Smooth muscle cell (in vitro differentiated cells): ENCODE data around the gene TSC1. TPM values are rescaled to one million over a fixed set of nuclear protein-coding genes. Genes with fewer than 3 reads are reported as not detected.

Experiments
- DNase-seq: peaks from one replicate; lab custom pipeline; 2025; ENCODE audit not compliant: unreplicated experiment; lab: John Stamatoyannopoulos, UW
- H2AFZ ChIP-seq: fragments of 200-600 bp; sonication (generic); 2 replicates; pipeline ENCODE4 v1.6.0; 2016; ENCODE audit warnings: antibody characterized with exemption, low read depth, mild to moderate bottlenecking
- H3F3A ChIP-seq: fragments of 200-600 bp; sonication (generic); 2 replicates; pipeline ENCODE4 v1.6.0; 2017; ENCODE audit warnings: antibody characterized with exemption, low read depth
- H3K27ac ChIP-seq: fragments of 200-600 bp; sonication (generic); 2 replicates; pipeline ENCODE4 v1.5.1; 2016; ENCODE audit warnings: low read depth, mild to moderate bottlenecking
- H3K27me3 ChIP-seq: fragments of 200-600 bp; sonication (generic); 2 replicates; pipeline ENCODE4 v1.6.1; 2016; ENCODE audit warnings: low read depth, mild to moderate bottlenecking
- H3K36me3 ChIP-seq: fragments of 200-600 bp; sonication (generic); 2 replicates; pipeline ENCODE4 v1.5.1; 2016; ENCODE audit warnings: low read depth
- H3K4me1 ChIP-seq: fragments of 200-600 bp; sonication (generic); 2 replicates; pipeline ENCODE4 v1.5.1; 2016; ENCODE audit warnings: low read depth
- H3K4me2 ChIP-seq: fragments of 200-600 bp; sonication (generic); 2 replicates; pipeline ENCODE4 v1.6.0; 2016; ENCODE audit warnings: mild to moderate bottlenecking
- H3K4me3 ChIP-seq: fragments of 200-600 bp; sonication (generic); 2 replicates; pipeline ENCODE4 v1.5.1; 2016; ENCODE audit warnings: mild to moderate bottlenecking
- H3K79me2 ChIP-seq: fragments of 200-600 bp; sonication (generic); 2 replicates; pipeline ENCODE4 v1.6.0; 2016; ENCODE audit warnings: low read depth, mild to moderate bottlenecking
- H3K9ac ChIP-seq: fragments of 200-600 bp; sonication (generic); 2 replicates; pipeline ENCODE4 v1.6.0; 2016; ENCODE audit warnings: low read depth
- H3K9me3 ChIP-seq: fragments of 200-600 bp; sonication (generic); replicated peaks from 2 replicates; pipeline ENCODE4 v1.5.1; 2016; ENCODE audit warnings: low read depth
- H4K20me1 ChIP-seq: fragments of 200-600 bp; sonication (generic); 2 replicates; pipeline ENCODE4 v1.6.0; 2016; ENCODE audit warnings: low read depth
- CTCF ChIP-seq: fragments of 200-600 bp; sonication (generic); IDR thresholded peaks from 2 replicates; pipeline ENCODE4 v1.5.1; 2017; ENCODE audit warnings: borderline replicate concordance, mild to moderate bottlenecking, antibody characterized with exemption; ENCODE audit not compliant: insufficient read depth, poor library complexity, severe bottlenecking
- WGBS: methylation state at CpG from one replicate; pipeline ENCODE4 v1.1.7; 2016; ENCODE audit warnings: low lambda C conversion rate; 5-methylcytosine and 5-hydroxymethylcytosine counted together
- polyA plus RNA-seq: library from polyadenylated mRNA; unstranded; fragments of >200 nt; fragmentation: Nextera tagmentation; extraction: Ambion mirVana; gene quantifications from 2 replicates; pipeline ENCODE4 v1.2.1, GENCODE V29; 2016
- total RNA-seq: library from RNA; depleted of rRNA; stranded (reverse); fragments of >200 nt; gene quantifications from 2 replicates; pipeline ENCODE4 v1.2.3, GENCODE V29; 2014

Gene TSC1
- total and polyA plus RNA-seq, 2 experiments from 2014 or later: 17.4 to 48.9 TPM

DNA sequence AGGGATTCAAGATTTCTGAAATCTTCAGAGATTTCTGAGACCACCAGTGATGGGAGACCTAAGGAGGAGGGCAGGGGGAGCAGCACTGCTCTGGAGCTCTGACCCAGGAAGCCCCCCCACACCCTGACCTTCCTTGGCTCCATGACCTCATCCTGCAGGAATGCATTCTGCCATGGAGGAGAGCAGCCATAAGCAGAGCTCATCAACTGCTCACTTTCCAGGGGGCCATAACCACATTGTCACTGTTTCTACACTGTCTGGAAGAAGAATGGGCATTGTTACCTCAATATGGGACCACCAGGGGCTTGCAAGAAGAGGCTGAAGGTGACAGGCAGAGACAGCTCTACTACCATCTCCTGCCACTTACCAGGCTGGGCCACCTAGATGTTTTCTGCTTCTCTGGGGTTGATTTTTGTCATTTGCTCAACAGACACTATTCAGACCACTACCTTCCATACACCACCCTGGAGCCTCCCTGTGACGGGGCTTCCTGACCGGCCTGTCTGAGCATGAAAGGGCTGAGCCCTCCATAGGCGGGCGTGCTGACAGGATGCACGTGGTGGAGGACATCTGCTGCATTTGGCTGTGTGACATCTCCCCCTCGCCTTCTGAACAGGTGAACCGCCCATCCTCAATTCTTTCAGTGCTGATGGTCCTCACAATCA, 2.3 kb upstream of the TSC1 start:
- H3F3A ChIP-seq: no peaks in the 10 kb centered on the region
- H3K9me3 ChIP-seq: no peaks in the 10 kb centered on the region
- H3K79me2 ChIP-seq: peaks cover 25% of the 10 kb centered on the region
- H3K4me3 ChIP-seq: no peak overlapping the region
- DNase-seq: no peak
- no peak overlapping the region for H3K4me2 ChIP-seq
- H4K20me1 ChIP-seq: peaks cover 17% of the 10 kb centered on the region
- TF ChIP-seq CTCF: no peak
- H3K4me1 ChIP-seq: peaks cover 10% of the 10 kb centered on the region
- H3K27ac ChIP-seq: no peak overlapping the region
- no peaks in the 10 kb centered on the region for H3K36me3 ChIP-seq
- H3K27me3 ChIP-seq: no peaks in the 10 kb centered on the region
- H3K9ac ChIP-seq: no peak overlapping the region
- WGBS: 85% methylated on average over 7 of the region's 7 CpGs
- H2AFZ ChIP-seq: peak overlapping the region; percentile 75

GRCh38 chr9:132946211-132946610, 1.8 kb upstream of the TSC1 start:
- Histone ChIP-seq H3K4me2 (no peak overlapping the region), H3F3A (no peaks in the 10 kb centered on the region), H3K79me2 (peaks cover 31% of the 10 kb centered on the region), H4K20me1 (peaks cover 22% of the 10 kb centered on the region), H3K4me3 (no peak overlapping the region), H3K4me1 (peaks cover 10% of the 10 kb centered on the region), H3K9me3 (no peaks in the 10 kb centered on the region), H3K9ac (no peak overlapping the region), H3K36me3 (no peaks in the 10 kb centered on the region), H2AFZ (peak overlapping the region; percentile 75), H3K27me3 (no peaks in the 10 kb centered on the region), H3K27ac (no peak overlapping the region)
- DNase-seq: no peak
- TF ChIP-seq CTCF: no peak
- WGBS: 35% methylated on average over 3 of the region's 3 CpGs

DNA sequence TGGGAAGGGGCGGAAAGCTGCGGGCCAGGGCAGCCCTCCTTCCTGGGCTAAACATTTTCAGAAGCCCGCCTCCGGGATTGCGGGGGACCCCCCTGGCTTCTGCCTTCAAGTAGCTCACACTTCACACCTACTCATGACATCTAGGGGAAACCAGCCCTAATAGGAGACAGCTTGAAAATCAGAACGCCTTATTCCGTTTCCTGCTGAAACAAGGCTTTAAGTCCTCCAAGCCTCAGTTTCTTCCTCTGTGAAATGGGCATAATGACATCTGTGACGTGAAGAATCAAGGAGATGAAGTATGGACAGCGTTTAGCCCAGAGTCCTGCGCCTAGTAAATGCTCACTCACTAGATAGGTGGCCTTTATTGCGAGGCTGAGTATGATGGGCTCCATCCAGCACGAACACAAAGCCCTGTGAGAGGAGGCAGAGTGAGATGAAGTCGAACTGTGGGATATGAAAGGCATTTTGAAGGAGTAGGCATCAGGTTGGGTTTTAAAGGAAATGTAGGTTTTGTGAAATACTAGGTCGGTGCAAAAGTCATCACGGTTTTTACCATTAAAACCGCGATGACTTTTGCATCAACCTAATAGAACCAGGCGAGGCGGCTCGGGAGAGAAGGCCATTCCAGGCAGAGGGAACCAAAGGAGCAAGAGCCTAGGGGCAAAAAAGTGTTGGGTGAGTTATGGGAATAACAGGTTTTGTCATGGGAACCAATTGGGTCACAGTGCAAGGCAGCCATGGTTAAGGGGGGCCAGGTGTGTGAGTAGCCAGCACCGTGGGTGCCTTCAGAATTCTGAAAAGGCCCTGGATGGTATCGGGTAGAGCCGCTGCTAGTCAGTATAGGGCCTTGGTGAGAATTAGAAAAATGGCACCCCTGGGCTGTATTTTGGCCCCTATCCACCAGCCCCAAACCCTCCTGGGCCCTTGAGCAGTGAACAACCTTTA, 1.0 kb upstream of the TSC1 start:
- 70% methylated on average over 23 of the region's 23 CpGs for WGBS
- H3K27ac ChIP-seq: peak overlapping the region; percentile 99
- H3K9ac ChIP-seq: peak overlapping the region; percentile 99
- peaks cover 38% of the 10 kb centered on the region for H3K79me2 ChIP-seq
- no peaks in the 10 kb centered on the region for H3K36me3 ChIP-seq
- TF ChIP-seq CTCF: no peak
- peak overlapping the region; percentile 86 for H2AFZ ChIP-seq
- peaks cover 10% of the 10 kb centered on the region for H3K4me1 ChIP-seq
- DNase-seq: no peak
- no peaks in the 10 kb centered on the region for H3K9me3 ChIP-seq
- H3K4me2 ChIP-seq: peak overlapping the region; percentile 95
- no peaks in the 10 kb centered on the region for H3K27me3 ChIP-seq
- peaks cover 28% of the 10 kb centered on the region for H4K20me1 ChIP-seq
- H3K4me3 ChIP-seq: peak overlapping the region; percentile 92
- H3F3A ChIP-seq: no peaks in the 10 kb centered on the region
